ENCODE results near the gene CFAP74.

The CFAP74 gene

DNA sequence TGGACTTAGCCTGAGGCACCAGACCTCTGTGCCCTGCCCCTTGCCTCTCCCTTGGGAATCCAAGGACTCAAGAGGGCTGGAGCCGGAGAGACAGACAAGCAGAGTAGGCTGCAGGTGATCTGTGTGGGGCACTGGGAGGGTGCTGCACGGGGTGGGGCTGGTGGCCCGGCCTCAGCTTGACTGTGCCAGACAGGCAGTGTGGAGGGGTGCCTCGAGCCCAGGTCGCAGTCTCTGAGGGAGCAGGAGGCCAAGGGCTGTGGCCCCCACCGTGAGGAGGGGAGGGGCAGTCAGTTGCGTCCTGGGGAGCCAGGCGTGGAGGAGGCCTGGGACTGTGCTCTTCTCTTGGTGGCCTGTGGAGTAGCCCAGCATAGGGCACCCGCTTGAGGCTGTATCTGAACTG, 19.6 kb upstream of the CFAP74 start:
- H3K9ac ChIP-seq (ENCODE audit: low read depth, low read length), result no peak overlapping the region
- H3K9me3 ChIP-seq (ENCODE audit: control insufficient read depth, insufficient read depth, low read length), result no peaks in the 10 kb centered on the region
- no peaks in the 10 kb centered on the region for H3K4me1 ChIP-seq (ENCODE audit: control insufficient read depth, insufficient read depth, low read length)
- peaks cover 9% of the 10 kb centered on the region for H3K27me3 ChIP-seq (ENCODE audit: control insufficient read depth, insufficient read depth, low read length)
- no peaks in the 10 kb centered on the region for H3K36me3 ChIP-seq (ENCODE audit: control insufficient read depth, insufficient read depth, low read length)
- H3K4me3 ChIP-seq (ENCODE audit: low read depth, low read length), result no peak overlapping the region

DNA sequence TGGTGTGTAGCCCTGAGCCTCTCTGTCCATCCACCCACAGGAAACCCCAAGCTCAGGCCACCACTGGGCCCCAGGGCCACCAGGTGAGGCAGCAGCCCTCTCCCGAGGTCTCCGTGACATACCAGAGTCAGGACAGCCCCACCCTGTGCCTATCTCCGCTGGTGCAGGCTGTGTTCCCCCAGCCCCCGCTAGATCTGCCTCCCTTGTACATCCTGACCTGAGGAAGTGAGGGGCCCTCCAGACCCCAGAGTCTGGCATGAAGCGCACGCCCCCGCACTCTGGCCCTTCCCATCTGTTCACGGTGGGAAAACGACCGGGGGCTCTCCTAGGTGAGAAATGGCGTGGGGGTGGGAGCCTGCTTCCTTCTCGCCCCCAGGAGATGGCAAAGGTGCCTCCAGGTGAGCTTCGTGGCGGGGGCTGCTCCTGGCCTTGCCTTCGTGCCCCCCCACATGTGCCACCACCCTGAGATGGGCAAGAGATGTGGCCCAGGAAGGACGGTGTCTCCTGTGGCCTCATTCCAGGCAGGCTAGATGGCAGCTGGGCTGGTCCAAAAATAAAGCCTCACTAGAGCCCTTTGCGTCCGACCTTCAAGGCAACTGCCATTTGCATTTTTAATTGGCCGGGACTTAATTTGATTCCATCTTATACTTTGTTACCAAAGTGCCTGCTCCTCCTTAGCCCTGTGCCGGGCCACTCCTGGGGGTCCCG, 18.6 kb upstream of the CFAP74 start:
- Histone ChIP-seq H3K9ac (ENCODE audit: low read depth, low read length) (no peak overlapping the region), H3K9me3 (ENCODE audit: control insufficient read depth, insufficient read depth, low read length) (no peaks in the 10 kb centered on the region), H3K36me3 (ENCODE audit: control insufficient read depth, insufficient read depth, low read length) (no peaks in the 10 kb centered on the region), H3K4me3 (ENCODE audit: low read depth, low read length) (no peak overlapping the region), H3K4me1 (ENCODE audit: control insufficient read depth, insufficient read depth, low read length) (no peaks in the 10 kb centered on the region), H3K27me3 (ENCODE audit: control insufficient read depth, insufficient read depth, low read length) (peaks cover 9% of the 10 kb centered on the region)

DNA sequence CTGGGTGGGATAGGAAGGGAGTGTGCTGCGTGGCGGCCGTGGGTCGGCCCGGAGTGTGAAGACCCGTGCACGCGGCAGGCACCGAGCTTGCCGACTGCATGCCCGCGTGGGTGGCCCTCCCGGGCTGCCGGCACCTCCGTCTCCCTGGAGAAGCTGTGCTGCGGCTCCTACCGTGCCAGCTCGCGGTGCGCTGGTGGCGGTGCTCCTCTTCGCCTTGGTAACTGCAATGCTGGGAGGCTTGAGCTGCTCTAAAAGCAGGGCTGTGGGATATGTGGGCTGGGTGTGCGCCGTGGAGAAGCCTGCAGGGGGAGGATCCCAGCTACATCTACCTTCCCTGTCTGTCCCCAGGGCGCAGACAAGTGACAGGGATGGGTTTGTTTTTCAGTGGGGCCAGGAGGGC, 18.0 kb upstream of the CFAP74 start:
- Histone ChIP-seq H3K9me3 (ENCODE audit: control insufficient read depth, insufficient read depth, low read length) (no peaks in the 10 kb centered on the region), H3K9ac (ENCODE audit: low read depth, low read length) (no peak overlapping the region), H3K4me3 (ENCODE audit: low read depth, low read length) (no peak overlapping the region), H3K4me1 (ENCODE audit: control insufficient read depth, insufficient read depth, low read length) (no peaks in the 10 kb centered on the region), H3K27me3 (ENCODE audit: control insufficient read depth, insufficient read depth, low read length) (peaks cover 9% of the 10 kb centered on the region), H3K36me3 (ENCODE audit: control insufficient read depth, insufficient read depth, low read length) (no peaks in the 10 kb centered on the region)

DNA sequence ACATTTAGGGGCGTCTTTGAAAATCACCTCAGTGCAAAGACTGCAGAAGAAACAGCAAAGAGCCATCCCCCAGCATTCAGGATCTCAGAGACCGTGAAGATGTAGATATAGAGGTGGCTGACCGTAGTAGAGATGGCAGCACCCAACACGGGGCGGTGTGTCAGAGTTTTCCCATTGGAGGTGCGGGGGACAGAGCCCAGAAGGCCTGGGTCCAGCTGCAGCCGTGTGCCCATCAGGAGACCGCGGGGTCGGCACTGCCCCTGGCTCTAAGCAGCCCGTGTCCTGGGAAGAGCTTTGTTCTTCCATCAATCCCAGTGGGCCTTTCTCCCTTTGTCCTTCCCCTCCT, 16.7 kb upstream of the CFAP74 start:
- Histone ChIP-seq H3K4me3 (ENCODE audit: low read depth, low read length) (no peak overlapping the region), H3K9me3 (ENCODE audit: control insufficient read depth, insufficient read depth, low read length) (no peaks in the 10 kb centered on the region), H3K27me3 (ENCODE audit: control insufficient read depth, insufficient read depth, low read length) (peaks cover 9% of the 10 kb centered on the region), H3K9ac (ENCODE audit: low read depth, low read length) (no peak overlapping the region), H3K4me1 (ENCODE audit: control insufficient read depth, insufficient read depth, low read length) (no peaks in the 10 kb centered on the region), H3K36me3 (ENCODE audit: control insufficient read depth, insufficient read depth, low read length) (no peaks in the 10 kb centered on the region)

DNA sequence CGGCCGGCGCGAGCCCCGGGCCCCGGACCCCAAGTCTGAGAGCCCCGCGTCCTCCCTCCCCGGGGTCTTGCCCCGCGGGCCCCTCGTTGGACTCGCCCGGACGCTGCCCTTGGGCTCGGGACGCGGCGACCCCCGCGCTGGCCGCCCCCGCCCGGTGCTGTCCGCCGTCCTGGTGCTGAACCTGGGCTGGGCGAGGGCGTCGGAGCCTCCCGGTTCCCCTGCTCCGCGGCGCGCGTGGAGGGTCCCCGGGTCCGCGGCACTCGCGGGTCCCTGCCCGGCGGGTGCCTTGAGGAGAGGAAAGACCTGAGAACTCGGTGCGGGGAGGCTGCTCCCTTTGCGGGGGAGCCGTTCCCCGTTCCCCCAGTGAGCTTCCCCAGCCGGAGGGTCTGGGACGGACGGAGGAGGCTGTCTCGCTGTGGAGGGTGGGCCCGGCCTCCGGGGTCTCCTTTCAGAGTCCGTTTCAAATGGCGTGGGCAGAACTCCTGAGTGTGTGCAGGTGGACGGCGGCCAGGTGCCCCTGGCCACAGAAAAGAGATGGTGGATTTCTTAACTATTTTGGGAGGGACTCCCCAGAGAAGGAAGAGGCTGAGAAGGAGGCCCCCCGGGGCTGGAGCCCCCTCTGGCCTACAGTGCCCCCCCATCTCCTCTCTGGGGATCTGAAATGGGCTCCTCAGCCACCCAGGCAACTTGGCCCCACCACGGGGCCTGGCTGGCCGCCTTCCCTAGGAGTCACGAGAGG, 16.2 kb upstream of the CFAP74 start:
- H3K4me1 ChIP-seq (ENCODE audit: control insufficient read depth, insufficient read depth, low read length), result no peaks in the 10 kb centered on the region
- H3K4me3 ChIP-seq (ENCODE audit: low read depth, low read length), result peak overlapping the region; percentile 26
- H3K27me3 ChIP-seq (ENCODE audit: control insufficient read depth, insufficient read depth, low read length), result peaks cover 9% of the 10 kb centered on the region
- no peak overlapping the region for H3K9ac ChIP-seq (ENCODE audit: low read depth, low read length)
- no peaks in the 10 kb centered on the region for H3K36me3 ChIP-seq (ENCODE audit: control insufficient read depth, insufficient read depth, low read length)
- H3K9me3 ChIP-seq (ENCODE audit: control insufficient read depth, insufficient read depth, low read length), result no peaks in the 10 kb centered on the region

DNA sequence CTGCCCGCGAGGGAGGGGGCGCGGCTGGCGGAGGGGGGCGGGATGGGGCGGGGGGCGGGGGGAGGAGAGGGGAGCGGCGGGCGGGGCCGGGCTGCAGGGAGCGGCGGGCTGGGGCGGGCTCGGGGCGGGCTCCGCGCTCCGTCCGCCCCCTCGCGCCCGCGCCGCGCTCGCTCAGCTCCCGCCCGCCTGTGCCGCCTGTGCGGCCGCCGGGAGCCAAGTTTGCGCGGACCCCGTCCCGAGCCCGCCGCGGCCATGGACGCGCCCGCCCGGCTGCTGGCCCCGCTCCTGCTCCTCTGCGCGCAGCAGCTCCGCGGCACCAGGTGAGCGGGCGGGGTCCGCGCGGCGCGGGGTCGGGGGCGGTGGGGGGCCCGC, 15.6 kb upstream of the CFAP74 start, which contains the start of gene GABRD:
Gene GABRD (plus strand): TSS at position 174 of the 372 bp plus-strand sequence. CDS start 79 bp downstream, at position 253.
- Histone ChIP-seq H3K4me1 (ENCODE audit: control insufficient read depth, insufficient read depth, low read length) (no peaks in the 10 kb centered on the region), H3K36me3 (ENCODE audit: control insufficient read depth, insufficient read depth, low read length) (no peaks in the 10 kb centered on the region), H3K9ac (ENCODE audit: low read depth, low read length) (no peak within 1 kb of the TSS), H3K9me3 (ENCODE audit: control insufficient read depth, insufficient read depth, low read length) (no peaks in the 10 kb centered on the region), H3K27me3 (ENCODE audit: control insufficient read depth, insufficient read depth, low read length) (peaks cover 9% of the 10 kb centered on the region), H3K4me3 (ENCODE audit: low read depth, low read length) (peak within 1 kb of the TSS; percentile 45)

DNA sequence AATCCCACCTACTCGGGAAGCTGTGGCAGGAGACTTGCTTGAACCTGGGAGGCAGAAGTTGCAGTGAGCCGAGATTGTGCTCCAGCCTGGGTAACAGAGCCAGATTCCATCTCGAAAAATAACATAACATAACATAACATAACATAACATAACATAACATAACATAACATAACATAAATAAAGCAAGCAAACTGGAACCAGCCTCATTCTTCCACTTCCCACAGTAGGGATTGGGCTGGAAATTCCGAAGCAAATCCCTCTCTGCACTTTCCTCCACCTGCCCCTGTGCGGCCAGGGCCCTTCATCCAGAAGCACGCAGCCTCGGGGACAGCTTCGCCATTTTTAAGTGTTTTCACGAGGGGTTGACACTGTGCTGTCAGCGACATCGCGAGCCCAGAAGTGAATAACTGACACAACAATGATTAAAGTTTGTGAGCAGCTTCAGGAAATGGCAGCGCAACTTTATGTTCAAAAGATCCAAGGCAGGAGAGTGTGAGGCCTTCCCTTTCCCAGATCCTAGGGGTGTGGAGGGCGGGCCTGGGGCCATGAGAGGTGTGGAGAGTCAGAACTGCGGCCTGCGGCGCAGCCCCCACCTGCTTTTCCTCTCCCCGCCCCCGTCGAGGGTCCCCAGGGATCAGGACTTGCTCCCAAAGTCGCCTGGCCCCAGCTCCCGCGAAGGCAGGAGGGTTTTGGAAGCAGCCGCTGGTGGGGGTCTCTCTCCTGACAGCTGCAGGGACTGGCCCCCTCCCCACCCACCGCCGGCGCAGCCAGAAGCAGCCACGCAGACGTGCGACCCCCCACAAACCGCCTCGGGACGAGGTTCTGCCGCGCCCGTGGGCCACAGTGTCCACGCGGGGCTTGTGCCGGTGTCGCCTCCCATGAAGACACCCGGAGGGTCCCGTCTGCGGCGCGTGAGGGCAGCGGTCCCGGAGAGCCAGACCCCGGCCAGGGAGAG, 14.9 kb upstream of the CFAP74 start:
- peak overlapping the region; percentile 45 for H3K4me3 ChIP-seq (ENCODE audit: low read depth, low read length)
- no peaks in the 10 kb centered on the region for H3K4me1 ChIP-seq (ENCODE audit: control insufficient read depth, insufficient read depth, low read length)
- H3K9ac ChIP-seq (ENCODE audit: low read depth, low read length), result no peak overlapping the region
- H3K36me3 ChIP-seq (ENCODE audit: control insufficient read depth, insufficient read depth, low read length), result no peaks in the 10 kb centered on the region
- H3K9me3 ChIP-seq (ENCODE audit: control insufficient read depth, insufficient read depth, low read length), result no peaks in the 10 kb centered on the region
- peaks cover 9% of the 10 kb centered on the region for H3K27me3 ChIP-seq (ENCODE audit: control insufficient read depth, insufficient read depth, low read length)

DNA sequence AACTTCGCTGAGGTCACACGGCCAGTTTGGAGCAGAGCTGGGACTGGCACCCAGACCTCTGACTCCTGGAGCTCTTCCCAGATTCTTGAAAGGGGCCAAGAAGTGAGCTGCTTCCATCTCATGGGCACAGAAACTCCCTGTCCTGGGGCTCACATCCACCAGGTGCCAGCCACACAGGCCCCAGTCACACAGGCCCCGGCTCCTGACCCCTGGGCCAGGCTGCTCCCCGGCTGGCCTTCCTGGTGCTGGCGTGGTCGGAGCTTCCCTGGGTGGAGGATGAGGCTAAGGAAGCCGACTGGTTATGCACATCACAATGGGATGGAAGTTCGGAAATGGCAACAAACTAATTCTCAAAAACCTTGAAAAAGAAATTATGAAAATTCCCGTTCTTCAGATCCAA, 12.5 kb upstream of the CFAP74 start:
- H3K4me1 ChIP-seq (ENCODE audit: control insufficient read depth, insufficient read depth, low read length), result no peaks in the 10 kb centered on the region
- H3K36me3 ChIP-seq (ENCODE audit: control insufficient read depth, insufficient read depth, low read length), result no peaks in the 10 kb centered on the region
- H3K27me3 ChIP-seq (ENCODE audit: control insufficient read depth, insufficient read depth, low read length), result peaks cover 9% of the 10 kb centered on the region
- no peak overlapping the region for H3K9ac ChIP-seq (ENCODE audit: low read depth, low read length)
- H3K9me3 ChIP-seq (ENCODE audit: control insufficient read depth, insufficient read depth, low read length), result no peaks in the 10 kb centered on the region
- H3K4me3 ChIP-seq (ENCODE audit: low read depth, low read length), result no peak overlapping the region

DNA sequence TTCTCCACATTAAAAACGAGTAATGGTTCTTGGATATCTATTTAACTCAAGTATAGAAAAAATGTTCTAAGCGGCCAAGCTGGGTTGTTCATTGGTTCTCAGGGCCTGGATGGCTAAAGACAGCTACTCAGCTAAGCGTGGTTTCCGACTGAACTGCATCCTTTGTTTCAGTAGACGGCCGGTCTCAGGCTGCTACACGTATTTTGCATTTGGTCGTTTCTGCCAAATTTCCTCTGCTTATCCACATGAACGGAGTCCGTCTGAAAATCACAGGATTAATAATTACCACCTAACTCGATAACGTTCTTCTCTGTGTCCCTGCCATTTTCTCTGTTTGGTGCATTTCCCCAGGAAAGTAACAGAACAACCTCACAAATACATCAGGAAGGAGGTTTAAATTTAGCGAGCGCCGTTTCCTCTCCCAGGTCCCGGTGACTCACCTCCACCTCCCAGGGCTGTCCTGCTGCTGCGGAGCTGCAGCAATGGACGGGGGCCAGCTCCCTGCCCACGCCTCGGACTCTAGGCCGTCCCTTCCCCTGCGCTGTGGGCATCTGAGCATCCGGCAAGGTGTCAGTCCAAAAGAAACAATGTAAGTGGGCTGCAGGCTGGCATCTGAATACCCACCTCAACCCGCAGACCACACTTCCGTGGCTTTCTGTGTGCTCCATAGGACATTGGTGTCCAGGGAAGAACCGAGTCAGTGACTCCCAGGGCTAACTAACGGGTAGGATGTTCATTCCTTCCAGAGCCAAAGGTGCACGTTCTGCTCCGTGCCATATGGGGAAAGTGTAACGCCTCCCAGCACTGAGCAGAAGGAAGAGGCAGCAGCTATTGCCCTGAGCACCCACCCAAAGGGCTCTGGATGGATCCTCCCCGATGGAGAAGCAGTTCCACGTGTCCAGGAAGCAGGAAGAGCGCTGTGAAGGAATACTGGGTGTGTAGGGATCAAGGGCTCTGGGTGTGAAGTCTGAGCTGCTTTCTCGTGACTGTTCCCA, 11.5 kb upstream of the CFAP74 start:
- H3K9me3 ChIP-seq (ENCODE audit: control insufficient read depth, insufficient read depth, low read length), result no peaks in the 10 kb centered on the region
- H3K9ac ChIP-seq (ENCODE audit: low read depth, low read length), result no peak overlapping the region
- no peak overlapping the region for H3K4me3 ChIP-seq (ENCODE audit: low read depth, low read length)
- peaks cover 4% of the 10 kb centered on the region for H3K27me3 ChIP-seq (ENCODE audit: control insufficient read depth, insufficient read depth, low read length)
- H3K4me1 ChIP-seq (ENCODE audit: control insufficient read depth, insufficient read depth, low read length), result no peaks in the 10 kb centered on the region
- no peaks in the 10 kb centered on the region for H3K36me3 ChIP-seq (ENCODE audit: control insufficient read depth, insufficient read depth, low read length)

DNA sequence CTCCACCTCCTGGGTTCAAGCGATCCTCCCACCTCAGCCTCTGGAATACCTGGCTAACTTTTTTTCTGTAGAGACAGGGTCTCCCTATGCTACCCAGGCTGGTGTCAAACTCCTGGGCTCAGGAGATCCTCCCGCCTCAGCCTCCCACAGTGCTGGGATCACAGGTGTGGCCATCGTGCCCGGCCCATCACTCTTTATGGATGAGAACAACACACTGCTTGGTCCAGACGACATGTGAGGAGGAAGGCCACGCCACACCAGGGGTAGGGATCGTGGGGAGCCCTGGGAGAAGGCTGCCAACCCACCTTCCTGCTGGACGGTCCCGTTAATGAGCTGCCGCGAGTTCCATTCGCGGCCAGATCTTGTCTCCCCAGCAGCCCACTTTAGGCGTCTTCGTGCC, 10.6 kb upstream of the CFAP74 start:
- H3K36me3 ChIP-seq (ENCODE audit: control insufficient read depth, insufficient read depth, low read length), result no peaks in the 10 kb centered on the region
- H3K9me3 ChIP-seq (ENCODE audit: control insufficient read depth, insufficient read depth, low read length), result no peaks in the 10 kb centered on the region
- no peaks in the 10 kb centered on the region for H3K27me3 ChIP-seq (ENCODE audit: control insufficient read depth, insufficient read depth, low read length)
- no peak overlapping the region for H3K9ac ChIP-seq (ENCODE audit: low read depth, low read length)
- no peak overlapping the region for H3K4me3 ChIP-seq (ENCODE audit: low read depth, low read length)
- H3K4me1 ChIP-seq (ENCODE audit: control insufficient read depth, insufficient read depth, low read length), result no peaks in the 10 kb centered on the region

Data from iPS-15b (cell line).